ENCODE measurements around the gene FHOD3. TPM values are rescaled to one million over a fixed set of nuclear protein-coding genes. Genes with fewer than 3 reads are reported as not detected.

The FHOD3 gene
- total and polyA plus RNA-seq, 9 of the 15 experiments (the other 6 are each of a cell fraction or from before 2014, with no cell fraction given) = 0.11 TPM; not detected in 8

GRCh38 chr18:36410346-36410745 lies 112.8 kb downstream of the FHOD3 start:
- POLR2A ChIA-PET = no interaction called here
- in situ Hi-C loops (cut with MboI) = no loop called here
- BruUV-seq (replicated peaks) = no TSS peak
- no peak overlapping the region for H2AFZ ChIP-seq (ENCODE audit: low read depth, low read length)
- WGBS (ENCODE audit: insufficient coverage, low coverage, missing lambda C conversion rate) = 6% methylated on average over 3 of the region's 3 CpGs
- CTCF ChIA-PET (ENCODE audit: low intra/inter-chr PET ratio) = no interaction called here
- no peaks in the 10 kb centered on the region for H3K4me1 ChIP-seq (replicated peaks in 1 of 2; ENCODE audit: control insufficient read depth in 2 of 2, insufficient read depth in 2 of 2, low read length in 2 of 2)
- H3K36me3 ChIP-seq (ENCODE audit: control insufficient read depth, insufficient read depth, low read length) = no peaks in the 10 kb centered on the region
- no peaks in the 10 kb centered on the region for H3K9me3 ChIP-seq (replicated peaks; ENCODE audit: control insufficient read depth, insufficient read depth, low read depth, low read length)
- ATAC-seq (no peak), DNase-seq (ENCODE audit: extremely low read depth in 1 of 4, low spot score in 3 of 4) (no peak), FAIRE-seq (no peak)
- TF ChIP-seq NR2C2 (CRISPR knock-in tag; IDR thresholded peaks at IDR 0.05) = no peak
- no peak for TF ChIP-seq NR2C2 (tag; IDR thresholded peaks at IDR 0.05)
- no peak for TF ChIP-seq NFE2L1 (tag; IDR thresholded peaks at IDR 0.05; ENCODE audit: borderline replicate concordance, low read depth)
- no peak for TF ChIP-seq E2F3 (CRISPR knock-in tag; IDR thresholded peaks at IDR 0.05)
- TF ChIP-seq TAF1 (IDR thresholded peaks at IDR 0.05; ENCODE audit: control insufficient read depth, extremely low read depth, insufficient read depth, low read length, severe bottlenecking) = no peak
- no peak for TF ChIP-seq RBM14 (IDR thresholded peaks at IDR 0.05; ENCODE audit: borderline replicate concordance, insufficient read depth, low read depth, low read length)
- TF ChIP-seq CREM (IDR thresholded peaks at IDR 0.05; ENCODE audit: low read depth) = no peak
- TF ChIP-seq RFX7 (CRISPR knock-in tag; IDR thresholded peaks at IDR 0.05) = no peak
- TF ChIP-seq, protein P1, sequence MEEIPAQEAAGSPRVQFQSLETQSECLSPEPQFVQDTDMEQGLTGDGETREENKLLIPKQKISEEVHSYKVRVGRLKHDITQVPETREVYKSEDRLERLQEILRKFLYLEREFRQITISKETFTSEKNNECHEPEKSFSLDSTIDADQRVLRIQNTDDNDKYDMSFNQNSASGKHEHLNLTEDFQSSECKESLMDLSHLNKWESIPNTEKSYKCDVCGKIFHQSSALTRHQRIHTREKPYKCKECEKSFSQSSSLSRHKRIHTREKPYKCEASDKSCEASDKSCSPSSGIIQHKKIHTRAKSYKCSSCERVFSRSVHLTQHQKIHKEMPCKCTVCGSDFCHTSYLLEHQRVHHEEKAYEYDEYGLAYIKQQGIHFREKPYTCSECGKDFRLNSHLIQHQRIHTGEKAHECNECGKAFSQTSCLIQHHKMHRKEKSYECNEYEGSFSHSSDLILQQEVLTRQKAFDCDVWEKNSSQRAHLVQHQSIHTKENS (CRISPR knock-in tag; IDR thresholded peaks at IDR 0.05) = no peak
- TF ChIP-seq RBM39 (optimal IDR thresholded peaks at IDR 0.05; ENCODE audit: low read depth, low read length) = no peak
- TF ChIP-seq, protein P2, sequence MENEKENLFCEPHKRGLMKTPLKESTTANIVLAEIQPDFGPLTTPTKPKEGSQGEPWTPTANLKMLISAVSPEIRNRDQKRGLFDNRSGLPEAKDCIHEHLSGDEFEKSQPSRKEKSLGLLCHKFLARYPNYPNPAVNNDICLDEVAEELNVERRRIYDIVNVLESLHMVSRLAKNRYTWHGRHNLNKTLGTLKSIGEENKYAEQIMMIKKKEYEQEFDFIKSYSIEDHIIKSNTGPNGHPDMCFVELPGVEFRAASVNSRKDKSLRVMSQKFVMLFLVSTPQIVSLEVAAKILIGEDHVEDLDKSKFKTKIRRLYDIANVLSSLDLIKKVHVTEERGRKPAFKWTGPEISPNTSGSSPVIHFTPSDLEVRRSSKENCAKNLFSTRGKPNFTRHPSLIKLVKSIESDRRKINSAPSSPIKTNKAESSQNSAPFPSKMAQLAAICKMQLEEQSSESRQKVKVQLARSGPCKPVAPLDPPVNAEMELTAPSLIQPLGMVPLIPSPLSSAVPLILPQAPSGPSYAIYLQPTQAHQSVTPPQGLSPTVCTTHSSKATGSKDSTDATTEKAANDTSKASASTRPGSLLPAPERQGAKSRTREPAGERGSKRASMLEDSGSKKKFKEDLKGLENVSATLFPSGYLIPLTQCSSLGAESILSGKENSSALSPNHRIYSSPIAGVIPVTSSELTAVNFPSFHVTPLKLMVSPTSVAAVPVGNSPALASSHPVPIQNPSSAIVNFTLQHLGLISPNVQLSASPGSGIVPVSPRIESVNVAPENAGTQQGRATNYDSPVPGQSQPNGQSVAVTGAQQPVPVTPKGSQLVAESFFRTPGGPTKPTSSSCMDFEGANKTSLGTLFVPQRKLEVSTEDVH (IDR thresholded peaks at IDR 0.05; ENCODE audit: low read depth, partially characterized antibody) = no peak
- intact Hi-C loops (cut with micrococcal nuclease) = loop anchor here (5.0 kb wide), 1 partner anchor 313 kb away; no protein-coding TSS in a partner anchor
- no peaks in the 10 kb centered on the region for H3K79me2 ChIP-seq (ENCODE audit: control insufficient read depth, insufficient read depth, low read length)
- no peak overlapping the region for H3K4me3 ChIP-seq
- H3K27me3 ChIP-seq (ENCODE audit: control insufficient read depth in 2 of 2, insufficient read depth in 2 of 2, low read length in 2 of 2) = peaks cover 0 to 16% of the 10 kb centered on the region in 2 experiments; a peak in 1 of 5 replicates
- H3K9me1 ChIP-seq (ENCODE audit: control insufficient read depth, insufficient read depth, low read length) = no peaks in the 10 kb centered on the region
- H3K9ac ChIP-seq (ENCODE audit: insufficient read depth in 1 of 2, low read depth in 2 of 2, low read length in 2 of 2) = no peak overlapping the region
- H4K20me1 ChIP-seq (replicated peaks; ENCODE audit: control insufficient read depth, insufficient read depth, low read length) = no peaks in the 10 kb centered on the region
- no peak overlapping the region for H3K4me2 ChIP-seq (ENCODE audit: insufficient read depth, low read length)
- no peak overlapping the region for H3K27ac ChIP-seq (ENCODE audit: extremely low read depth, low read depth, low read length)

Measured in K562 (cell line).